HG03097 (cell line): Measurements from ENCODE around the gene TAS1R2.

Source experiments
- ATAC-seq: cut with Tn5 transposase; IDR thresholded peaks from one replicate; pipeline ENCODE4 v1.9.1; 2021; ENCODE audit not compliant: unreplicated experiment, low FRiP score

The TAS1R2 gene

DNA sequence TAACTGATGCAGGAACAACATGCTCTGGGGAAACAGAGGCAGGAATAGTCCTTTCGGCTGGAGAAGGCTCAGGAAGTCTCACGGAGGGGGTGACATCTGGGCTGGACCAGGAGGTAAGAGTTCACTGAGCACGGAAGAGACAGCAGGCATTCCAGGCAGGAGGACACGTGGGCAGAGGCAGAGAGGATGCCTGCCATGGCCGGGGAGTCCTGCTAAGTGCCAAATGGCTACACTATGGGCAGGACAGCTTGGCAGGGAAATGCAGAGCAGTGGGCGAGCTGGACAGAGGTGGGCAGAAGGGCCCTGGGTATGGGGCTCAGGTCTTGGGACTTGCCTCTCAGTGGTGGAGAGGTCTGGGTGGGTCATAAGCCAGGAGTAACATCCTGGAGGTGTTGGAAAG, 25.3 kb upstream of the TAS1R2 start:
- ATAC-seq = no peak

- ATAC-seq = no peak
Observed at GRCh38 chr1:18884419-18884717, 24.9 kb upstream of the TAS1R2 start.

GRCh38 chr1:18883636-18884418, 24.4 kb upstream of the TAS1R2 start:
- ATAC-seq = no peak

GRCh38 chr1:18883079-18883478, 23.6 kb upstream of the TAS1R2 start:
- no peak for ATAC-seq

- no peak for ATAC-seq
Observed at GRCh38 chr1:18882486-18882885, 23.0 kb upstream of the TAS1R2 start.

GRCh38 chr1:18881642-18882431, 22.4 kb upstream of the TAS1R2 start:
- ATAC-seq = no peak

DNA sequence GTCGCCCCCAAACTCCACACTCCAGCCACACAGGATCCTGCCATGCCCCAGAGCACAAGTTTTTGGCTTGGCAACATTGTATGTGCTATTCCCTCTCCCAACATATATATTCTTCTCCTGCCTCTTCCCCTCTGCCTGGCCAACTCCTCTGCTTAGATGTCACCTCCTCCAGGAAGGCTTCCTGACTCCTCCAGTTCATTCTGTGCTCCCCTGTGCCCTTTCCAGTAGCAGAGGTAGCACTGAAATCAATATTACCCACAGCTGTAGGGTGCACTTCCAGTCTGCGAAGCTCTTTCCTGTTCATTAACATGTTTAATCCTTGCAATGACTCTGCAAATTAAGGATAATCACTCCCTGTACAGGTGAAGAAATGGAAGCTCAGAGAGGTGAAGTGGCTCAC, 21.7 kb upstream of the TAS1R2 start:
- ATAC-seq = no peak

DNA sequence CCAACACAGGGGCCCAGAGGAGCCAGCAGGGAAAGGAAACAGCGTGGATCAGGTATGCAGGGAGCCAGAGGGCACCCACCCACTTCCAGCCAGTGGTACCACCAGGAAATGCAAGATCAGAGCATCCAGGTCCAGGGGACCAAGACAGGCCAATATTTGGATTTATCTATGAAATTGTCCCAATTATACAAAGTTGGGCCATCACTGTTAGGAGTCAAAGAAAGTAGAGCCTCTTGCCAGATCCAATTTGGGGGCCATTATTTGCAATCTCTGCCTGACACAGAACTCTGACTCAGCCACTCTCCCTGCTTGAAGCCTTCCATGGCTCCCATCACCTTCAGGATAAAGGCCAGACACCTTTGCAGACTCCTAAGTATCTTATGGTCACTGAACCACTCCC, 21.1 kb upstream of the TAS1R2 start:
- no peak for ATAC-seq

- no peak for ATAC-seq
Observed at GRCh38 chr1:18879791-18880309, 20.4 kb upstream of the TAS1R2 start.

DNA sequence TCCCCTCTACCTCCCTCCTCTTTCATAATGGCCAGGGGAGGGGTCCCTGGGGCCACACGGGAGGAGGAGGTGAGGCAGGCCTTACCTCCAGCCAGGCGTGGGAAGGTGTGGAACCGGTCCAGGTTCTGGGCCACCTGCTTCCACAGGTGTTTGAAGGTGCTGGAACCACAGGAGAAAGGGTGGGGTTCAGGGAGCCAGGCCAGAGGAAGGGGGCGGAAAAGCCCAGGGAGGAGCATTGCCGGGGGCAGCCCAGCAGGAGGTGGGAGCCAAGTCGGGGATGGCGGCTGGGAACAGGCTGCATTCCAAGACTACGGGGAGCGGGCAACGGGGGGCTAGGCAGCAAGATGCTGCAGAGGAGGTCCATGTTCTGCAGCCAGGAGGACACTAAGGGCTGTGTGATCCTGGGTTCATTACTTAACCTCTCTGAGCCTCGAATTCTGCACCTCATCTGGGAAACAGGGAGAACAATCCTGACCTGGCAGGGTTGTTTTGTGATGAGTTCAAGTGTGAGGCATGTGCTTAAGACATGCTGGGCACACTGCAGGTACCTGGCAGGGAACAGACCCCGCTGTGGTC, 19.8 kb upstream of the TAS1R2 start:
- ATAC-seq = no peak

GRCh38 chr1:18878538-18879214, 19.2 kb upstream of the TAS1R2 start:
- no peak for ATAC-seq

DNA sequence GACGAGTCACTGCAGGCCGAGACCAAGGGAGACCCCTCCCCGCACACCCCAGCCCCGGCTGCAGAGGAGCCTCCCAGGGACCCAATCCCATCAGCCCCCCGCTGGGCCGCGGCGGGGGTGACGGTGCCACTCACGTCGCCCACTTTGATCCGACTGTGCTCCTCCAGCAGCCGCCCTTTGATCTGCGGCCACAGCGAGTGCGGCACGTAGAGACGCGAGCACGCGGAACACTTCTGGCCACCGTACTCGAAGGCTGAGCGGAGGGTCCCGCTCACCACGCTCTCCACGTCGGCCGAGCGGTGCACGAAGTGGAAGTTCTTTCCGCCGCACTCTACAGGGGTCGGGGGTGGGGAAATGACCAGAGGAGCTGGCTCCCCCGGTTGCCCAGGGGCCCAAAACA, 17.8 kb upstream of the TAS1R2 start:
- ATAC-seq = no peak

- no peak for ATAC-seq
Observed at GRCh38 chr1:18876210-18876609, 16.8 kb upstream of the TAS1R2 start.

DNA sequence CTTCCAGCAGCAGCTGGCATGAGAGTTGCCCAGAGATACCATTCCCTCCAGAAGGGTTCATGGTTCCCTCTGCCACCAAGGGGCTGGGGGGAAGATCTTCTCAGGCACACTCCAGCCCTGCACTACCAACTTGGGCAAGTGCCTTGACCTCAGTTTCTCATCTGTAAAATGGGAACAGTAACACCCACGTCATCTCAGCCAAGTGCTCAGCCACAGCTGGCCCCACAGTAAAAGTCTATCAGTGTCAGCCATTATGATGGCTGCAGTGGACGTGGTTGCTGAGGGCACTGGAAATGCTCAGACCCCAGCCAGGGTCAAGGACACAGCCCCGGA, 16.3 kb upstream of the TAS1R2 start:
- no peak for ATAC-seq

DNA sequence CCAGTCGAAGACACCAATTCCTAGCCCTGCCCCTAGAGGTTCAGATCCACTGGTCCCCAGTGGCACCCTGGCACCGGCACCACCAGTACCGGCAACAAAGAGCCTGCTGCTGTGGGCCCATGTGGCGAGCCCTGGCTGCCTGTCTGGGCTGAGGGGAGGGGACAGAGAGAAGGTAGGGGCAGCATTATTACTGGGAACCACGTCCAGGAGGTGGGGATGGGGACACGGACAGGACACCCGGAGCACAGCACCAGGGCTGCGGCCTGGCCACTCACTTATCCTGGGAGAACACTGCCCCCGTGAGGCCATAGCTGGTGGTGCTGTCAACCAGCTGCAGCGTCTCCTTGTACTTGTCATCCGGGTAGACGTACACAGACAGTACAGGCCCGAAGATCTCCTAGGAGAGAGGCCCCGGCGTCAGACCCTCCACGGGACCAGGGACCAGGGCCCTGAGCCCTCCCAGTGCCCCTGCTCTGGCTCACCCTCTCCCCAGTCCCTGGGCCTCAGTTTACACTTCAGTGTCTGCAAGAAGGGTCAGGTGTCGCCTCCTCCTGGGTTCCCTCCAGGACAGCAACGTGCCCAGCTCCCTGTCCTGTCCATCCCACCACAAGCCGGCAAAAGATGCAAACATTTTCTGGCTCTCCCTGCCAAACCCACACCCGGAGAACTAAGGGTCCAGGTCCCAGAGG, 15.8 kb upstream of the TAS1R2 start:
- no peak for ATAC-seq

DNA sequence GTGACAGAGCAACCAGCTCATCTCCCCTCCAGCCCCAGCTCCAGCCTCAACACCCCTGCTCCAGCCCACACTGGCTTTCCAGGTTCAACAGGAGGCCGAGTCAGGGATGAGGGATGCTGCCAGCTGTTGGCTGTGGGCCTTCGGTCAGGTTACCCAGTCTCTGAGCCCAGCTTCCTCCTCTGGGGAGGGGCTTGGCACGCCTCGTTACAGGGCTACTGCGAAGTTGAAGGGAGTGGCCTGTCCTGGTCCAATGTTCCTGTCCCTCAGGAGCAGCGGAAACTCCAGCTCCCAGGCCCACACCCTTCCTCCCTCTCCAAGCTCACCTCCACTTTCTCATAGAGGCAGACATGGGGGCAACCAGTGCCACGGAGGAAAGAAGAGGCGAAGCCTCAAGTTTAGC, 15.1 kb upstream of the TAS1R2 start:
- no peak for ATAC-seq

- ATAC-seq = no peak
Observed at GRCh38 chr1:18874036-18874435, 14.6 kb upstream of the TAS1R2 start.

DNA sequence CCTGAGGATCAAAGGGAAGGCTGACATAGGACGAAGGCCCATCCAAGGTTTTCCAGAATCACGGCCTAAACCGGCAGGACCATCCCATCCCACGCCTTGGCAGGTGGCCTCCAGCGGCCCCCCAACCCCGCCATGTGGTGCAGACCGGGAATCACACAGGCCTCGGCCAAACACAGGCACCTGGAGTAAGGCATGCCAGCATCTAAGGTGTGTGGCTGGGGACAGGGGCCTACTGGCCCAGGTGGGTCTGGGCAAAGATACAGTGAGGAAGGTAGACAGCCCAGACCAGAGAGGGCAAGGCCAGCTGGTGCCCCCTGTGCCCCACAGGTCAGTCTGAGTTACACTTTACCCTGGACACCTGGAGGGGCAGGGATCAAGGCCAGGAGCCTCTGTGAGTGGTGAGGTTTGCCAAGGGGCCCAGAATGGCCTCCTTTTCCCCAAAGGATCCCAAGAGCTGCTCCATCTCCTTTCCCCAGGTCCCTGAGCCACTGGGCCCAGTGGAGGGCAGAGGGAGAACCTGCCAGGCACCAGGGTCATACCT, 12.7 kb upstream of the TAS1R2 start:
- no peak for ATAC-seq

DNA sequence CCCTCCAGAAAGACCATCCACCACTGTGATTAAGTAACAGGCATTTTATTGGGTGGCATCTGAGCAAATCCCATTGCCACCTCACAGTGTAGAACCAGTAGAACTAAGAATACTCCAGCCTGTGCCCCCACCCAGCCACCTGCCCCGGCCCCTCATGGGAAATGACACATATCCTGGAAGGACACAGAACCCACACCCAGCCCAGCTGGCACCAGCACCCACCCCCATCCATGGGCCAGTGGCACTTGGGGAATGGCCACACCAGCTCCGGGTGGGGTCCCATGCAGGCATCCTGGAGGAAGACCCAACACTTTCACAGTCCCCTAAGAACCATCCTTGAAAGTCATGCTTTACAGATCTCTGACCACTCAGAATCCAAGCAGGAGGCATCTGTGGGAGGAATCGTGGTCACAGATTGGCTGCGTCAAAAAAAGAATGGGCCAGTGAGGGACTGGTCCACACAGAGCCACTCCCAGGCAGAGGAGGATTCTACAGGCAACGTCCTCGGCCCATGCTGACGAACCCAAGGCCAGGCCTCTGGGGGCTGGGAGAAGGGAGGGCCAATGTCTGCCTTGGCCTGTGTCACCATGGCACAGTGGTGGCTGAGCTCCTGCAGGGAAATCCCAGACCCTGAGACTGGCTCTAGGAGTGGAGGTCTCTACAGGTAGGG, 12.1 kb upstream of the TAS1R2 start:
- ATAC-seq = no peak

DNA sequence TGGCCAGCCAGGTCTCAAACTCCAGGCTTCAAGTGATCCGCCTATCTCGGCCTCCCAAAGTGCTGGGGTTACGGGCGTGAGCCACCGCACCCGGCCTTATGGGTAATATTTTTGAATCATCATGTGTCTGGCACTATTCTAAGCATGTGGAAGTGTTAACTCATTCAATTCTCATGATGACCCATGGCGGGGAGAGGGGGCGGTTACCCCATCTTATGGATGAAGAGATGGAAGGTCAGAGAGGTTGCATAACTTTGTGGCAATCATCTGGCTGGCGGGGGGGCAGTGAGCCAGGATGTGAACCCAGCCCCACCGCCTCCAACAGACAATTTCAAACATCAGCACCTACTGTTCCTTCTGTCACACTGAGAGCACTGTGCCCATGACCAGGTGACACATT, 11.5 kb upstream of the TAS1R2 start:
- no peak for ATAC-seq
